Osteocyte (in vitro differentiated cells): Measurements from ENCODE around the gene MDN1. TPM values are rescaled to one million over a fixed set of nuclear protein-coding genes. Genes with fewer than 3 reads are reported as not detected.

Source experiments
- DNase-seq: peaks from one replicate; pipeline ENCODE4 v3.0.0; 2021; ENCODE audit warnings: mixed read lengths; ENCODE audit not compliant: unreplicated experiment; ENCODE audit errors: extremely low spot score
- H3K27ac Mint-ChIP-seq: one replicate; pipeline ENCODE4 v1.8.0; 2021; ENCODE audit warnings: mild to moderate bottlenecking, mixed read lengths; ENCODE audit not compliant: unreplicated experiment
- H3K27me3 Mint-ChIP-seq: one replicate; pipeline ENCODE4 v1.8.0; 2021; ENCODE audit warnings: mixed read lengths; ENCODE audit not compliant: unreplicated experiment
- H3K36me3 Mint-ChIP-seq: one replicate; pipeline ENCODE4 v1.8.0; 2021; ENCODE audit warnings: mixed read lengths; ENCODE audit not compliant: unreplicated experiment
- H3K4me1 Mint-ChIP-seq: one replicate; pipeline ENCODE4 v1.8.0; 2021; ENCODE audit warnings: mixed read lengths; ENCODE audit not compliant: unreplicated experiment
- H3K4me3 Mint-ChIP-seq: one replicate; pipeline ENCODE4 v1.8.0; 2021; ENCODE audit warnings: mild to moderate bottlenecking, moderate library complexity, mixed read lengths; ENCODE audit not compliant: unreplicated experiment
- H3K9me3 Mint-ChIP-seq: one replicate; pipeline ENCODE4 v1.8.0; 2021; ENCODE audit warnings: mixed read lengths; ENCODE audit not compliant: unreplicated experiment
- total RNA-seq: library from RNA; stranded (reverse); gene quantifications from 2 replicates; pipeline ENCODE4 v1.2.1, GENCODE V29; 2021
- TF ChIP-seq, protein P1 (sequence below): fragments of 200-600 bp; sonication (generic); IDR thresholded peaks from 2 replicates; pipeline ENCODE4 v1.5.0; 2021; ENCODE audit warnings: antibody characterized with exemption, mild to moderate bottlenecking, moderate library complexity

The MDN1 gene
- total RNA-seq, 1 donor from 2014 or later = 30.8 TPM

DNA sequence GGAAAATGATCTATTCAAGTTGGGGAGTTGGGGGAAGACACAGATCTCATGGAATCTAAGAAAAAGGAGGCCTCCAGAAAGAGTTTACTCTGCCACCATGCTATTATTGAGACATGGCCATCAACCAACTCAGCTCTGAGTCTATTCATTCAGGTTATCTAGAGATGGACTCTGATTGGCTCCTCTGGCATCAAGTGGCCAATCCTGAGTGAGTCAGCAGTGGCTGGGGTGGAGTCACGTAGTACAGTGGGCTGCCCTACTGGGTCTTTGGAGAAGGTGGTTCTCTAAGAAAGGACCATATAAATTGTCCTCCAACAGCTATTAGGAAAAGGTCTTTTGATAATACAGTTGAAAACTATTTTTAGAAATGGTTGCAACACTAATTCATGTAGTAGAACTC, 223.1 kb downstream of the MDN1 start:
- Mint-ChIP-seq H3K27me3 (no peaks in the 10 kb centered on the region), H3K4me1 (no peaks in the 10 kb centered on the region), H3K9me3 (no peaks in the 10 kb centered on the region), H3K4me3 (no peak overlapping the region), H3K36me3 (no peaks in the 10 kb centered on the region), H3K27ac (no peak overlapping the region)
- TF ChIP-seq, protein P1, sequence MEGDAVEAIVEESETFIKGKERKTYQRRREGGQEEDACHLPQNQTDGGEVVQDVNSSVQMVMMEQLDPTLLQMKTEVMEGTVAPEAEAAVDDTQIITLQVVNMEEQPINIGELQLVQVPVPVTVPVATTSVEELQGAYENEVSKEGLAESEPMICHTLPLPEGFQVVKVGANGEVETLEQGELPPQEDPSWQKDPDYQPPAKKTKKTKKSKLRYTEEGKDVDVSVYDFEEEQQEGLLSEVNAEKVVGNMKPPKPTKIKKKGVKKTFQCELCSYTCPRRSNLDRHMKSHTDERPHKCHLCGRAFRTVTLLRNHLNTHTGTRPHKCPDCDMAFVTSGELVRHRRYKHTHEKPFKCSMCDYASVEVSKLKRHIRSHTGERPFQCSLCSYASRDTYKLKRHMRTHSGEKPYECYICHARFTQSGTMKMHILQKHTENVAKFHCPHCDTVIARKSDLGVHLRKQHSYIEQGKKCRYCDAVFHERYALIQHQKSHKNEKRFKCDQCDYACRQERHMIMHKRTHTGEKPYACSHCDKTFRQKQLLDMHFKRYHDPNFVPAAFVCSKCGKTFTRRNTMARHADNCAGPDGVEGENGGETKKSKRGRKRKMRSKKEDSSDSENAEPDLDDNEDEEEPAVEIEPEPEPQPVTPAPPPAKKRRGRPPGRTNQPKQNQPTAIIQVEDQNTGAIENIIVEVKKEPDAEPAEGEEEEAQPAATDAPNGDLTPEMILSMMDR = no peak
- no peak for DNase-seq

DNA sequence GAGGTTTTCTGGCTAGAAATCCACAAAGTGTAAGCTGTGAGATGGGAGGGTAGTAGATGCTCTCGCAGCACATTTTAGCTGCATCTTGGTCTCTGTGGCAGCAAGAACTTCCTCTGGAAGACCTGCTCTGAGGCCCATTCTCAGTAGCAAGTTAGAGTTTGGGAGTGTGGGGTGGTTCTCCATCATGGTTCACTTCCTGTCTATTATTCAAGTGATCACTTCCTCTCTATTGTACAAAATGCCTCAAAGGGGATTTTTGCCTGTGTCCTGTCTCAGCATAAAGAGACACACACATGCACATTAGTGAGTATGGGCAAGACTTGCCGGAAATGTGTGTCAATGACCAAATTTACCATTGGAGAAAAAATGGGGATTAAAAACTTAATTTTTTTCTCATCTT, 223.5 kb downstream of the MDN1 start:
- no peak for DNase-seq
- no peaks in the 10 kb centered on the region for H3K27me3 Mint-ChIP-seq
- no peaks in the 10 kb centered on the region for H3K4me1 Mint-ChIP-seq
- H3K4me3 Mint-ChIP-seq = no peak overlapping the region
- H3K27ac Mint-ChIP-seq = no peak overlapping the region
- TF ChIP-seq, protein P1 = no peak
- no peaks in the 10 kb centered on the region for H3K9me3 Mint-ChIP-seq
- H3K36me3 Mint-ChIP-seq = no peaks in the 10 kb centered on the region

Other genes starting within 250 kb of the MDN1 start
- gene LYRM2, start 181.0 kb downstream of the MDN1 start, total RNA-seq = 32.0 and 34.4 TPM in 2 replicates
- gene CASP8AP2, start 10.1 kb upstream of the MDN1 start, total RNA-seq = 15.0 and 15.2 TPM in 2 replicates
- not detected in 2 replicates for gene GJA10, start 74.7 kb upstream of the MDN1 start, total RNA-seq